ENCODE data around the gene PTPRG. TPM values are rescaled to one million over a fixed set of nuclear protein-coding genes. Genes with fewer than 3 reads are reported as not detected.

Gene PTPRG
- total RNA-seq, 4 donors from 2014 or later: 21.1 to 54.2 (median 30.6) TPM

GRCh38 chr3:61864886-61865285 is 303.5 kb downstream of the PTPRG start:
- no peaks in the 10 kb centered on the region for H3K27me3 ChIP-seq
- in situ Hi-C loops (cut with MboI; ENCODE audit: low sequenced_read_pairs in 4 of 4) (loop anchor here in 3 of 4 donors (5.0 to 25.0 kb wide), 2 partner anchors 303 to 322 kb away; partner anchors contain the start of gene PTPRG (in 1 of the 3)), intact Hi-C loops (cut with DNase I; ENCODE audit: low total_unique reads) (no loop called here)
- ATAC-seq (no peak), DNase-seq (no peak)
- H3K4me3 ChIP-seq: no peak overlapping the region
- peaks cover 21 to 22% of the 10 kb centered on the region in 2 donors for H3K4me1 ChIP-seq
- TF ChIP-seq, protein P1, sequence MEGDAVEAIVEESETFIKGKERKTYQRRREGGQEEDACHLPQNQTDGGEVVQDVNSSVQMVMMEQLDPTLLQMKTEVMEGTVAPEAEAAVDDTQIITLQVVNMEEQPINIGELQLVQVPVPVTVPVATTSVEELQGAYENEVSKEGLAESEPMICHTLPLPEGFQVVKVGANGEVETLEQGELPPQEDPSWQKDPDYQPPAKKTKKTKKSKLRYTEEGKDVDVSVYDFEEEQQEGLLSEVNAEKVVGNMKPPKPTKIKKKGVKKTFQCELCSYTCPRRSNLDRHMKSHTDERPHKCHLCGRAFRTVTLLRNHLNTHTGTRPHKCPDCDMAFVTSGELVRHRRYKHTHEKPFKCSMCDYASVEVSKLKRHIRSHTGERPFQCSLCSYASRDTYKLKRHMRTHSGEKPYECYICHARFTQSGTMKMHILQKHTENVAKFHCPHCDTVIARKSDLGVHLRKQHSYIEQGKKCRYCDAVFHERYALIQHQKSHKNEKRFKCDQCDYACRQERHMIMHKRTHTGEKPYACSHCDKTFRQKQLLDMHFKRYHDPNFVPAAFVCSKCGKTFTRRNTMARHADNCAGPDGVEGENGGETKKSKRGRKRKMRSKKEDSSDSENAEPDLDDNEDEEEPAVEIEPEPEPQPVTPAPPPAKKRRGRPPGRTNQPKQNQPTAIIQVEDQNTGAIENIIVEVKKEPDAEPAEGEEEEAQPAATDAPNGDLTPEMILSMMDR (IDR thresholded peaks at IDR 0.05 in 4 of 5, conservative IDR thresholded peaks at IDR 0.05 in 1 of 5): no peak
- TF ChIP-seq POLR2A (IDR thresholded peaks at IDR 0.05): no peak
- no peaks in the 10 kb centered on the region for H3K36me3 ChIP-seq
- H3K9me3 ChIP-seq: no peaks in the 10 kb centered on the region
- no peak overlapping the region for H3K27ac ChIP-seq

DNA sequence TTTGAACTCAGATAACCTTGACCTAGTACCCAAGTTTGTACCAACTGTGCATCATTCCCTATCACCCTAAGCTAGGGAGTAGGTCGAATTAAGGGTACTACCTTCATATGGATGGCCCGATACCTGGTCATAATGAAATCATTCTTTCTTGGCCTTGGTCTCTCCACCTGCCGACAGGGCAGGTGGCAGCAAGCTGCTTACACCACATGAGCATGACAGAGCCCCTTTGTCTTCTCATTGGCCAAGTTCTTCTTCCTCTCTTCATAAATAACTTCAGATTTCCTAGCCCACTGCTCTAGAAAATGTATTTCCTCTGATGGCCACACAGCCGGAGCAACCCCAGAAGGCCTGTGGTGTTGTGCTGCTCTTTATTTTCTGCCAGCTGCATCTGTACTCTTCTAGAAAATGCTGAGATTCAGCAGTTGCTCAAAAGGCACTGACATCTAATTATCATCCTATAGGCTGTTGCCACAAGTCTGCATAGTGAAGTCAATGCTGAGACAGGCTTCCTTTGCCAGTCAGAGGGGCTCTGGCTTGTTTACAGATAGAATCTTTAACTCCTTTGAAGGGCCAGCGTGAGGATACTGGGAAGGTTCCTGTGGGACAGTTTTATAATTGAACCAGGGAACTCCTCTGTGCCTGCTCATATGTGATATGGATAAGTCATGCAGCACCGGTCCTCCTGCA is 304.2 kb downstream of the PTPRG start:
- no peak for ATAC-seq
- Histone ChIP-seq H3K4me3 (no peak overlapping the region), H3K36me3 (no peaks in the 10 kb centered on the region), H3K27ac (no peak overlapping the region), H3K4me1 (peaks cover 21 to 22% of the 10 kb centered on the region in 2 donors), H3K27me3 (no peaks in the 10 kb centered on the region), H3K9me3 (no peaks in the 10 kb centered on the region)
- in situ Hi-C loops (cut with MboI; ENCODE audit: low sequenced_read_pairs in 4 of 4) (loop anchor here in 1 of 4 donors (25.0 kb wide), 1 partner anchor 303 kb away; the partner anchor contains the start of gene PTPRG), intact Hi-C loops (cut with DNase I; ENCODE audit: low total_unique reads) (no loop called here)
- no peak for TF ChIP-seq POLR2A (IDR thresholded peaks at IDR 0.05)
- TF ChIP-seq, protein P1 (IDR thresholded peaks at IDR 0.05 in 4 of 5, conservative IDR thresholded peaks at IDR 0.05 in 1 of 5): no peak
- no peak for DNase-seq

GRCh38 chr3:61866153-61866542 is 304.8 kb downstream of the PTPRG start:
- H3K27me3 ChIP-seq: no peaks in the 10 kb centered on the region
- no peak for DNase-seq
- no peaks in the 10 kb centered on the region for H3K9me3 ChIP-seq
- no peak for TF ChIP-seq POLR2A (IDR thresholded peaks at IDR 0.05)
- TF ChIP-seq, protein P1 (IDR thresholded peaks at IDR 0.05 in 4 of 5, conservative IDR thresholded peaks at IDR 0.05 in 1 of 5): no peak
- H3K4me3 ChIP-seq: no peak overlapping the region
- intact Hi-C loops (cut with DNase I; ENCODE audit: low total_unique reads): no loop called here
- no peak overlapping the region for H3K27ac ChIP-seq
- peaks cover 21 to 22% of the 10 kb centered on the region in 2 donors for H3K4me1 ChIP-seq
- in situ Hi-C loops (cut with MboI; ENCODE audit: low sequenced_read_pairs in 4 of 4): loop anchor here in 1 of 4 donors (25.0 kb wide), 1 partner anchor 304 kb away; the partner anchor contains the start of gene PTPRG
- ATAC-seq: no peak
- no peaks in the 10 kb centered on the region for H3K36me3 ChIP-seq

DNA sequence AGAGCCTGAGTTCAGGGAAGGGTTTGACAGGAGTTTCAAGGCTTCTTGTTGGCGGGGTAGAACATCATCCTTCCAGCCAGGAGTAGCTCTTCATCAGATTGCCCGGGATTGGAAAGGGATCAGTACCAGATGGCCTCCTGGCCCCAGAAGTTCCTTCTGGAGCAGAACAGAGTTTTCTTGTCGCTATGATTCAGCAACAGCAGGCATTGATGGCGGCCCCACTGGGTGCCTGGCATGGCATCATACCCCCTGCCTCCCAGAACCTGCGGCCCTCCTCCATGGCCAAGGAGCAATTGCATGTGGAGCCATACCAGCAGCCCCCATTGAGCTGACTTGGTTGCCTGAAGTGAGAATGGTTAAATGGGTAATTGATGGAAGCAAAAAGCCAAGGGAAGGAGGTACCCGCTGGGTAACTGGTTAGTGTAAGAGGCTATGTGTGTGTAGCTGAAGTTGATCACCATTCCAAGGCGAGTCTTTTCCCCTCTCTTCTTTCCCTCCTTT is 305.6 kb downstream of the PTPRG start:
- no peak overlapping the region for H3K4me3 ChIP-seq
- no peaks in the 10 kb centered on the region for H3K9me3 ChIP-seq
- no peaks in the 10 kb centered on the region for H3K36me3 ChIP-seq
- H3K27me3 ChIP-seq: no peaks in the 10 kb centered on the region
- intact Hi-C loops (cut with DNase I; ENCODE audit: low total_unique reads): no loop called here
- TF ChIP-seq, protein P1 (IDR thresholded peaks at IDR 0.05 in 4 of 5, conservative IDR thresholded peaks at IDR 0.05 in 1 of 5): no peak
- TF ChIP-seq POLR2A (IDR thresholded peaks at IDR 0.05): no peak
- H3K4me1 ChIP-seq: peaks cover 24 to 30% of the 10 kb centered on the region in 2 donors
- no peak overlapping the region for H3K27ac ChIP-seq
- in situ Hi-C loops (cut with MboI; ENCODE audit: low sequenced_read_pairs in 4 of 4): loop anchor here in 1 of 4 donors (25.0 kb wide), 1 partner anchor 305 kb away; the partner anchor contains the start of gene PTPRG
- DNase-seq (no peak), ATAC-seq (no peak)
